Common myeloid progenitor, CD34-positive (primary cell): ENCODE measurements around the gene SLC7A8.

ENCODE experiments used
- CTCF ChIA-PET: fragments of 350-600 bp; sonication (Branson Sonifier 250); formaldehyde crosslinking; loops from one replicate; lab custom pipeline; 2021; ENCODE audit warnings: antibody characterized with exemption; lab: Charles Lee
- POLR2A ChIA-PET: fragments of 350-600 bp; sonication (Branson Sonifier 250); formaldehyde crosslinking; loops from one replicate; lab custom pipeline; 2021; ENCODE audit warnings: antibody characterized with exemption; lab: Charles Lee
- DNase-seq, 3 donors: peaks; one replicate each; pipeline versions ENCODE4 v3.0.0 to v3.0.0-alpha.2; 2013
- H3K27ac ChIP-seq, 2 experiments: 1 replicate in 1 of 2; 2 replicates in 1 of 2; pipeline ENCODE4 v1.7.0; 2013; ENCODE audit warnings: inconsistent platforms in 2 of 2, low read length in 2 of 2, mild to moderate bottlenecking in 2 of 2, low read depth in 1 of 2, moderate library complexity in 1 of 2; ENCODE audit not compliant: severe bottlenecking in 2 of 2, insufficient read depth in 1 of 2, poor library complexity in 1 of 2
- H3K27me3 ChIP-seq, 5 experiments: replicated peaks in 2 of 5; 1 replicate in 3 of 5; 2 replicates in 2 of 5; pipeline versions ENCODE4 v1.6.1 to v1.7.0; 2013; ENCODE audit warnings: low read length in 4 of 5, mild to moderate bottlenecking in 2 of 5, moderate library complexity in 2 of 5, inconsistent platforms in 1 of 5; ENCODE audit not compliant: insufficient read depth in 5 of 5, control insufficient read depth in 4 of 5
- H3K36me3 ChIP-seq, 4 experiments: 1 replicate in 2 of 4; 2 replicates in 2 of 4; pipeline versions ENCODE4 v1.6.1 to v1.7.0; 2013; ENCODE audit warnings: low read length in 3 of 4, control low read depth in 1 of 4, mild to moderate bottlenecking in 1 of 4; ENCODE audit not compliant: control insufficient read depth in 4 of 4, insufficient read depth in 4 of 4
- H3K4me1 ChIP-seq, 4 experiments: 1 replicate in 3 of 4; 2 replicates in 1 of 4; pipeline versions ENCODE4 v1.6.1 to v1.7.1; 2013; ENCODE audit warnings: low read length in 3 of 4, mild to moderate bottlenecking in 3 of 4, control low read depth in 1 of 4, inconsistent platforms in 1 of 4, moderate library complexity in 1 of 4; ENCODE audit not compliant: control insufficient read depth in 4 of 4, insufficient read depth in 4 of 4; ENCODE audit errors: control extremely low read depth in 1 of 4
- H3K4me3 ChIP-seq, 7 experiments: 1 replicate in 4 of 7; 2 replicates in 3 of 7; pipeline versions ENCODE4 v1.5.1 to v1.7.0; 2013; ENCODE audit warnings: mild to moderate bottlenecking in 7 of 7, low read length in 6 of 7, moderate library complexity in 6 of 7, inconsistent platforms in 2 of 7, low read depth in 2 of 7, control low read depth in 1 of 7; ENCODE audit not compliant: insufficient read depth in 4 of 7, control insufficient read depth in 1 of 7; ENCODE audit errors: extremely low read depth in 1 of 7
- H3K9me3 ChIP-seq, 5 experiments: 1 replicate in 4 of 5; 2 replicates in 1 of 5; pipeline versions ENCODE4 v1.6.1 to v1.7.1; 2013; ENCODE audit warnings: low read length in 4 of 5, mild to moderate bottlenecking in 2 of 5, inconsistent platforms in 1 of 5, low read depth in 1 of 5, moderate library complexity in 1 of 5; ENCODE audit not compliant: control insufficient read depth in 4 of 5, insufficient read depth in 2 of 5; ENCODE audit errors: control extremely low read depth in 1 of 5
- WGBS: methylation state at CpG from one replicate; pipeline ENCODE4 v1.1.5; 2013; ENCODE audit not compliant: insufficient coverage; 5-methylcytosine and 5-hydroxymethylcytosine counted together

SLC7A8 gene

GRCh38 chr14:23093526-23093925 is 89.9 kb downstream of the SLC7A8 start:
- CTCF ChIA-PET, result interaction anchor here (1.8 to 3.5 kb wide), 5 partner anchors 16 to 32 kb away, joined by 6 to 34 read pairs (median 24); no protein-coding TSS in a partner anchor
- H3K27ac ChIP-seq, result peak overlapping the region in 1 of 2 experiments; percentile 99
- no peaks in the 10 kb centered on the region for H3K9me3 ChIP-seq
- H3K27me3 ChIP-seq, result no peaks in the 10 kb centered on the region
- DNase-seq, result no peak
- peaks cover 16 to 58% (median 35%) of the 10 kb centered on the region in 4 experiments for H3K36me3 ChIP-seq
- peaks cover 15 to 33% (median 20%) of the 10 kb centered on the region in 4 experiments for H3K4me1 ChIP-seq
- POLR2A ChIA-PET, result interaction anchor here (1.5 kb wide), 1 partner anchor 11 kb away, joined by 3 read pairs; no protein-coding TSS in a partner anchor
- WGBS, result 91% methylated on average over 1 of the region's 2 CpGs
- H3K4me3 ChIP-seq, result peak overlapping the region in 6 of 7 experiments; percentile 85 to 100 (median 96)

GRCh38 chr14:23093104-23093503 is 90.4 kb downstream of the SLC7A8 start:
- peaks cover 15 to 33% (median 20%) of the 10 kb centered on the region in 4 experiments for H3K4me1 ChIP-seq
- 100% methylated on average over 1 of the region's 2 CpGs for WGBS
- peak overlapping the region in 1 of 2 experiments; percentile 99 for H3K27ac ChIP-seq
- no peak for DNase-seq
- POLR2A ChIA-PET, result no interaction called here
- H3K9me3 ChIP-seq, result no peaks in the 10 kb centered on the region
- H3K27me3 ChIP-seq, result no peaks in the 10 kb centered on the region
- H3K4me3 ChIP-seq, result peak overlapping the region in 3 of 7 experiments; percentile 85 to 100 (median 89)
- peaks cover 16 to 58% (median 35%) of the 10 kb centered on the region in 4 experiments for H3K36me3 ChIP-seq
- CTCF ChIA-PET, result interaction anchor here (0.9 to 14.0 kb wide), 5 partner anchors 9 to 35 kb away, joined by 3 to 153 read pairs (median 7); no protein-coding TSS in a partner anchor

- no peak overlapping the region for H3K4me3 ChIP-seq
- peaks cover 21 to 65% (median 41%) of the 10 kb centered on the region in 4 experiments for H3K36me3 ChIP-seq
- DNase-seq, result no peak
- 80% methylated on average over 5 of the region's 12 CpGs for WGBS
- peaks cover 12 to 26% (median 15%) of the 10 kb centered on the region in 4 experiments for H3K4me1 ChIP-seq
- ChIA-PET CTCF (interaction anchor here (0.7 to 14.0 kb wide), 11 partner anchors 9 to 34 kb away, joined by 3 to 153 read pairs (median 3); no protein-coding TSS in a partner anchor), POLR2A (no interaction called here)
- no peak overlapping the region for H3K27ac ChIP-seq
- H3K27me3 ChIP-seq, result no peaks in the 10 kb centered on the region
- no peaks in the 10 kb centered on the region for H3K9me3 ChIP-seq
Observed at GRCh38 chr14:23091294-23092225, 91.9 kb downstream of the SLC7A8 start.

GRCh38 chr14:23090254-23090636 is 93.2 kb downstream of the SLC7A8 start:
- Histone ChIP-seq H3K4me1 (peaks cover 9 to 19% (median 11%) of the 10 kb centered on the region in 4 experiments), H3K9me3 (no peaks in the 10 kb centered on the region), H3K27me3 (no peaks in the 10 kb centered on the region), H3K4me3 (no peak overlapping the region), H3K36me3 (peaks cover 30 to 78% (median 52%) of the 10 kb centered on the region in 4 experiments), H3K27ac (no peak overlapping the region)
- WGBS, result 98% methylated on average over 4 of the region's 4 CpGs
- DNase-seq, result no peak
- CTCF ChIA-PET, result interaction anchor here (0.8 to 14.0 kb wide), 6 partner anchors 9 to 162 kb away, joined by 3 to 153 read pairs (median 8); partner anchors contain the start of gene CDH24
- POLR2A ChIA-PET, result interaction anchor here (0.8 kb wide), 1 partner anchor 18 kb away, joined by 11 read pairs; no protein-coding TSS in a partner anchor

- Histone ChIP-seq H3K27me3 (no peaks in the 10 kb centered on the region), H3K9me3 (no peaks in the 10 kb centered on the region), H3K27ac (no peak overlapping the region), H3K36me3 (peaks cover 30 to 83% (median 56%) of the 10 kb centered on the region in 4 experiments), H3K4me1 (peaks cover 9 to 19% (median 11%) of the 10 kb centered on the region in 4 experiments), H3K4me3 (no peak overlapping the region)
- ChIA-PET POLR2A (interaction anchor here (0.7 to 1.4 kb wide), 3 partner anchors 19 to 87 kb away, joined by 3 to 11 read pairs (median 3); no protein-coding TSS in a partner anchor), CTCF (interaction anchor here (0.8 to 14.0 kb wide), 8 partner anchors 10 to 162 kb away, joined by 3 to 153 read pairs (median 8); partner anchors contain the start of gene CDH24)
- WGBS, result 100% methylated on average over 6 of the region's 12 CpGs
- DNase-seq, result no peak
Observed at GRCh38 chr14:23089498-23090253, 93.8 kb downstream of the SLC7A8 start.

- no peak for DNase-seq
- H3K36me3 ChIP-seq, result peaks cover 35 to 88% (median 60%) of the 10 kb centered on the region in 4 experiments
- H3K9me3 ChIP-seq, result no peaks in the 10 kb centered on the region
- 75% methylated on average over 1 of the region's 1 CpG for WGBS
- H3K4me3 ChIP-seq, result no peak overlapping the region
- H3K27me3 ChIP-seq, result no peaks in the 10 kb centered on the region
- POLR2A ChIA-PET, result no interaction called here
- CTCF ChIA-PET, result interaction anchor here (1.3 to 17.5 kb wide), 4 partner anchors 8 to 25 kb away, joined by 3 to 200 read pairs (median 82); partner anchors contain the start of genes ACIN1 and C14orf119
- H3K4me1 ChIP-seq, result peaks cover 0 to under 1% (median 0%) of the 10 kb centered on the region in 4 experiments
- no peak overlapping the region for H3K27ac ChIP-seq
Observed at GRCh38 chr14:23086565-23086964, 96.9 kb downstream of the SLC7A8 start.
